ENCODE results near the gene FAM114A2. TPM values are rescaled to one million over a fixed set of nuclear protein-coding genes. Genes with fewer than 3 reads are reported as not detected.

Gene FAM114A2
- total RNA-seq, 1 experiment from 2014 or later = 12.8 TPM

GRCh38 chr5:153960269-153961215 lies 78.2 kb downstream of the FAM114A2 start:
- no peaks in the 10 kb centered on the region for H3K79me1 ChIP-seq (ENCODE audit: insufficient read depth, low read depth, low read length, poor library complexity, severe bottlenecking)
- peaks cover 13% of the 10 kb centered on the region for H3K4me1 ChIP-seq (ENCODE audit: insufficient read depth, low read length)
- no peak overlapping the region for H4K5ac ChIP-seq (ENCODE audit: insufficient read length, low read depth, low read length)
- no peaks in the 10 kb centered on the region for H3K9me3 ChIP-seq (ENCODE audit: control insufficient read depth, low read depth, low read length)
- H2BK20ac ChIP-seq (ENCODE audit: low read depth, low read length, poor library complexity, severe bottlenecking) = no peak overlapping the region
- no peak overlapping the region; the same call in 1 of the 2 replicates for H3K4ac ChIP-seq (ENCODE audit: low read depth, low read length)
- DNase-seq = peak; percentile 38
- Mint-ChIP-seq H3K27ac (peak overlapping the region in 1 of 3 experiments; percentile 12; a peak in 2 of 7 replicates), H3K9me3 (peaks cover 0 to 9% of the 10 kb centered on the region in 2 experiments; a peak in 1 of 5 replicates), H3K4me3 (no peak overlapping the region; a peak in 1 of 5 replicates), H3K4me1 (peaks cover 26 to 42% of the 10 kb centered on the region in 2 experiments), H3K36me3 (ENCODE audit: insufficient read depth in 1 of 3, low read depth in 3 of 3) (no peaks in the 10 kb centered on the region), H3K27me3 (ENCODE audit: low read depth) (no peaks in the 10 kb centered on the region; the same call in 1 of the 2 replicates)
- no peak overlapping the region for H3K9ac ChIP-seq (ENCODE audit: extremely low read depth, insufficient read length, low read length)
- no peak for TF ChIP-seq CTCF (conservative IDR thresholded peaks at IDR 0.05)
- peak overlapping the region; percentile 8; the same call in 1 of the 2 replicates for H3K14ac ChIP-seq (ENCODE audit: insufficient read depth, low read length)
- H3K79me2 ChIP-seq (ENCODE audit: insufficient read depth, low read length) = no peaks in the 10 kb centered on the region
- no peak overlapping the region for H3K23ac ChIP-seq (ENCODE audit: insufficient read length, low read depth, low read length)
- H4K8ac ChIP-seq (replicated peaks; ENCODE audit: insufficient read length, low read depth, low read length) = no peak overlapping the region
- H3K27ac ChIP-seq (ENCODE audit: insufficient read length, low read depth, low read length) = no peak overlapping the region
- H2AFZ ChIP-seq (ENCODE audit: low read length) = no peak overlapping the region
- no peak overlapping the region for H4K91ac ChIP-seq (ENCODE audit: insufficient read length, low read depth, low read length)
- WGBS (ENCODE audit: extremely low coverage, insufficient read length, low lambda C conversion rate) = no CpG with 5 or more reads among the region's 10 CpGs
- no peaks in the 10 kb centered on the region for H4K20me1 ChIP-seq (ENCODE audit: control insufficient read depth, insufficient read depth, insufficient read length)
- no peak overlapping the region for H2AK5ac ChIP-seq (ENCODE audit: insufficient read length, low read length)
- peak overlapping the region; percentile 36 for H2BK12ac ChIP-seq (ENCODE audit: insufficient read length, low read depth, low read length)
- H3T11ph ChIP-seq (ENCODE audit: low read length) = no peak overlapping the region
- H3K4me2 ChIP-seq (ENCODE audit: insufficient read depth, insufficient read length, low read length) = no peak overlapping the region
- H3K18ac ChIP-seq (ENCODE audit: insufficient read length, low read depth, low read length) = no peak overlapping the region
- no peak overlapping the region for H2BK5ac ChIP-seq (ENCODE audit: insufficient read length, low read length)
- H3K23me2 ChIP-seq (ENCODE audit: insufficient read length, low read depth, low read length, poor library complexity, severe bottlenecking) = no peaks in the 10 kb centered on the region
- H3K56ac ChIP-seq (ENCODE audit: insufficient read length, low read depth, low read length) = no peak overlapping the region
- no peaks in the 10 kb centered on the region for H3K27me3 ChIP-seq (ENCODE audit: insufficient read depth, low read length)
- H2BK15ac ChIP-seq (ENCODE audit: low read depth, low read length) = no peak overlapping the region
- H2BK120ac ChIP-seq (ENCODE audit: low read depth, low read length, poor library complexity, severe bottlenecking) = no peak overlapping the region

All from H9 (cell line).